PC-9 (cell line): ENCODE results near the gene HPCAL1. TPM values are rescaled to one million over a fixed set of nuclear protein-coding genes. Genes with fewer than 3 reads are reported as not detected.

Source experiments
- BruUV-seq: library from RNA; stranded (reverse); fragments of 400-500 nt; replicated peaks from 2 replicates; lab custom pipeline; 2021; lab: Mats Ljungman, UMichigan
- CTCF ChIA-PET: fragments of 300-600 bp; sonication (Branson Sonifier 250); formaldehyde crosslinking; loops from one replicate; lab custom pipeline; 2022; ENCODE audit warnings: antibody characterized with exemption; lab: Charles Lee
- POLR2A ChIA-PET: fragments of 300-600 bp; sonication (Branson Sonifier 250); formaldehyde crosslinking; loops from one replicate; lab custom pipeline; 2022; ENCODE audit warnings: antibody characterized with exemption; ENCODE audit not compliant: unreplicated experiment; lab: Charles Lee
- DNase-seq, 2 experiments: peaks; one replicate each; pipeline versions ENCODE4 v3.0.0 to v3.0.0-alpha.2; 2015 to 2022; ENCODE audit warnings: mixed read lengths in 1 of 2
- H2AFZ ChIP-seq: fragments of 200-600 bp; sonication (generic); 2 replicates; pipeline ENCODE4 v1.8.1; 2017; ENCODE audit warnings: antibody characterized with exemption
- H3F3A ChIP-seq: fragments of 200-600 bp; sonication (generic); 2 replicates; pipeline ENCODE4 v1.8.1; 2017; ENCODE audit warnings: antibody characterized with exemption, mild to moderate bottlenecking, low read depth; ENCODE audit not compliant: insufficient read depth
- H3K27ac ChIP-seq: fragments of 200-600 bp; sonication (generic); 2 replicates; pipeline ENCODE4 v1.6.1; 2016; ENCODE audit warnings: mixed run types
- H3K27me3 ChIP-seq: fragments of 200-600 bp; sonication (generic); 2 replicates; pipeline ENCODE4 v1.6.1; 2016; ENCODE audit warnings: low read depth, mixed run types; ENCODE audit not compliant: insufficient read depth
- H3K36me3 ChIP-seq: fragments of 200-600 bp; sonication (generic); 2 replicates; pipeline ENCODE4 v1.6.1; 2016; ENCODE audit warnings: low read depth, mixed run types
- H3K4me1 ChIP-seq: fragments of 200-600 bp; sonication (generic); replicated peaks from 2 replicates; pipeline ENCODE4 v1.6.1; 2016; ENCODE audit warnings: mixed run types; ENCODE audit not compliant: insufficient read depth
- H3K4me2 ChIP-seq: fragments of 200-600 bp; sonication (generic); 2 replicates; pipeline ENCODE4 v1.6.1; 2017; ENCODE audit warnings: mixed run types
- H3K4me3 ChIP-seq: fragments of 200-600 bp; sonication (generic); 2 replicates; pipeline ENCODE4 v1.6.1; 2016; ENCODE audit warnings: mixed run types
- H3K79me2 ChIP-seq: fragments of 200-600 bp; sonication (generic); 2 replicates; pipeline ENCODE4 v1.6.1; 2017; ENCODE audit warnings: low read depth, mixed run types
- H3K9me2 ChIP-seq: fragments of 200-600 bp; sonication (generic); 2 replicates; pipeline ENCODE4 v1.8.1; 2017; ENCODE audit warnings: mild to moderate bottlenecking; ENCODE audit not compliant: insufficient read depth
- H3K9me3 ChIP-seq: fragments of 200-600 bp; sonication (generic); 2 replicates; pipeline ENCODE4 v1.8.1; 2016; ENCODE audit warnings: low read depth; ENCODE audit not compliant: insufficient read depth
- H4K20me1 ChIP-seq: fragments of 200-600 bp; sonication (generic); 2 replicates; pipeline ENCODE4 v1.8.1; 2017; ENCODE audit not compliant: insufficient read depth
- CTCF ChIP-seq: fragments of 200-600 bp; sonication (generic); conservative IDR thresholded peaks from 2 replicates; pipeline ENCODE4 v1.6.1; 2017; ENCODE audit warnings: mixed run types, antibody characterized with exemption, mild to moderate bottlenecking, moderate library complexity
- EZH2 ChIP-seq: fragments of 200-600 bp; sonication (generic); IDR thresholded peaks from 2 replicates; pipeline ENCODE4 v1.8.0; 2017; ENCODE audit warnings: antibody characterized with exemption, low read depth
- intact Hi-C: fragments of 100-400 bp; cut with micrococcal nuclease; formaldehyde crosslinking; loops from one replicate; pipeline ENCODE4 v1.10.0; 2022; ENCODE audit not compliant: unreplicated experiment
- total RNA-seq: library from RNA; stranded (reverse); gene quantifications from 2 replicates; pipeline ENCODE4 v1.2.3, GENCODE V29; 2021

HPCAL1 gene
- total RNA-seq, 1 experiment from 2014 or later, result 105 TPM

GRCh38 chr2:10332402-10333246 lies 29.9 kb downstream of the HPCAL1 start:
- no peak for TF ChIP-seq CTCF
- Histone ChIP-seq H3K27me3 (no peaks in the 10 kb centered on the region), H3F3A (peaks cover 43% of the 10 kb centered on the region), H2AFZ (no peak overlapping the region), H4K20me1 (peaks cover 79% of the 10 kb centered on the region), H3K4me1 (peaks cover 17% of the 10 kb centered on the region), H3K9me2 (no peaks in the 10 kb centered on the region), H3K36me3 (peaks cover 14% of the 10 kb centered on the region), H3K4me3 (no peak overlapping the region), H3K79me2 (peaks cover 100% of the 10 kb centered on the region), H3K9me3 (peaks cover 8% of the 10 kb centered on the region; the same call in 1 of the 2 replicates), H3K27ac (no peak overlapping the region), H3K4me2 (no peak overlapping the region)
- POLR2A ChIA-PET, result interaction anchor here (0.7 kb wide), 1 partner anchor 38 kb away, joined by 8 read pairs; no protein-coding TSS in a partner anchor
- no TSS peak for BruUV-seq
- no peak for DNase-seq
- intact Hi-C loops, result loop anchor here (5.0 kb wide), 1 partner anchor 45 kb away; no protein-coding TSS in a partner anchor
- CTCF ChIA-PET, result interaction anchor here (0.7 to 1.0 kb wide), 3 partner anchors 27 to 76 kb away, joined by 3 to 18 read pairs (median 3); no protein-coding TSS in a partner anchor

GRCh38 chr2:10333247-10333613 lies 30.5 kb downstream of the HPCAL1 start:
- no peaks in the 10 kb centered on the region for H3K9me2 ChIP-seq
- ChIA-PET CTCF (no interaction called here), POLR2A (no interaction called here)
- peaks cover 8% of the 10 kb centered on the region; the same call in 1 of the 2 replicates for H3K9me3 ChIP-seq
- H3K4me1 ChIP-seq, result peaks cover 17% of the 10 kb centered on the region
- TF ChIP-seq EZH2, result no peak
- TF ChIP-seq CTCF, result no peak
- no peaks in the 10 kb centered on the region for H3K27me3 ChIP-seq
- no peak overlapping the region for H3K4me2 ChIP-seq
- BruUV-seq, result no TSS peak
- peaks cover 14% of the 10 kb centered on the region for H3K36me3 ChIP-seq
- no peak overlapping the region for H2AFZ ChIP-seq
- DNase-seq, result no peak
- intact Hi-C loops, result loop anchor here (5.0 kb wide), 1 partner anchor 46 kb away; no protein-coding TSS in a partner anchor
- H3K4me3 ChIP-seq, result no peak overlapping the region
- H3K79me2 ChIP-seq, result peaks cover 100% of the 10 kb centered on the region
- peaks cover 79% of the 10 kb centered on the region for H4K20me1 ChIP-seq
- peaks cover 37% of the 10 kb centered on the region for H3F3A ChIP-seq
- no peak overlapping the region for H3K27ac ChIP-seq

GRCh38 chr2:10333966-10334365 lies 31.3 kb downstream of the HPCAL1 start:
- no TSS peak for BruUV-seq
- ChIA-PET POLR2A (interaction anchor here (0.7 kb wide), 1 partner anchor 17 kb away, joined by 5 read pairs; no protein-coding TSS in a partner anchor), CTCF (interaction anchor here (0.6 kb wide), 1 partner anchor 70 kb away, joined by 3 read pairs; no protein-coding TSS in a partner anchor)
- DNase-seq, result no peak
- intact Hi-C loops, result loop anchor here (5.0 kb wide), 1 partner anchor 47 kb away; no protein-coding TSS in a partner anchor
- no peak overlapping the region for H3K27ac ChIP-seq
- peaks cover 38% of the 10 kb centered on the region for H3F3A ChIP-seq
- H3K79me2 ChIP-seq, result peaks cover 100% of the 10 kb centered on the region
- peaks cover 8% of the 10 kb centered on the region; the same call in 1 of the 2 replicates for H3K9me3 ChIP-seq
- peaks cover 14% of the 10 kb centered on the region for H3K36me3 ChIP-seq
- H2AFZ ChIP-seq, result no peak overlapping the region
- peaks cover 17% of the 10 kb centered on the region for H3K4me1 ChIP-seq
- no peaks in the 10 kb centered on the region for H3K9me2 ChIP-seq
- H4K20me1 ChIP-seq, result peaks cover 80% of the 10 kb centered on the region
- no peak overlapping the region for H3K4me2 ChIP-seq
- TF ChIP-seq CTCF, result no peak
- TF ChIP-seq EZH2, result no peak
- H3K27me3 ChIP-seq, result no peaks in the 10 kb centered on the region
- no peak overlapping the region for H3K4me3 ChIP-seq
